GM18502 (cell line): Measurements from ENCODE around the gene PLCE1.

ENCODE experiments used
- ATAC-seq: cut with Tn5 transposase; IDR thresholded peaks from one replicate; pipeline ENCODE4 v1.9.1; 2021; ENCODE audit warnings: mild to moderate bottlenecking; ENCODE audit not compliant: unreplicated experiment, poor library complexity

Gene PLCE1

GRCh38 chr10:94014304-94014703 lies 20.6 kb downstream of the PLCE1 start:
- ATAC-seq, result no peak

DNA sequence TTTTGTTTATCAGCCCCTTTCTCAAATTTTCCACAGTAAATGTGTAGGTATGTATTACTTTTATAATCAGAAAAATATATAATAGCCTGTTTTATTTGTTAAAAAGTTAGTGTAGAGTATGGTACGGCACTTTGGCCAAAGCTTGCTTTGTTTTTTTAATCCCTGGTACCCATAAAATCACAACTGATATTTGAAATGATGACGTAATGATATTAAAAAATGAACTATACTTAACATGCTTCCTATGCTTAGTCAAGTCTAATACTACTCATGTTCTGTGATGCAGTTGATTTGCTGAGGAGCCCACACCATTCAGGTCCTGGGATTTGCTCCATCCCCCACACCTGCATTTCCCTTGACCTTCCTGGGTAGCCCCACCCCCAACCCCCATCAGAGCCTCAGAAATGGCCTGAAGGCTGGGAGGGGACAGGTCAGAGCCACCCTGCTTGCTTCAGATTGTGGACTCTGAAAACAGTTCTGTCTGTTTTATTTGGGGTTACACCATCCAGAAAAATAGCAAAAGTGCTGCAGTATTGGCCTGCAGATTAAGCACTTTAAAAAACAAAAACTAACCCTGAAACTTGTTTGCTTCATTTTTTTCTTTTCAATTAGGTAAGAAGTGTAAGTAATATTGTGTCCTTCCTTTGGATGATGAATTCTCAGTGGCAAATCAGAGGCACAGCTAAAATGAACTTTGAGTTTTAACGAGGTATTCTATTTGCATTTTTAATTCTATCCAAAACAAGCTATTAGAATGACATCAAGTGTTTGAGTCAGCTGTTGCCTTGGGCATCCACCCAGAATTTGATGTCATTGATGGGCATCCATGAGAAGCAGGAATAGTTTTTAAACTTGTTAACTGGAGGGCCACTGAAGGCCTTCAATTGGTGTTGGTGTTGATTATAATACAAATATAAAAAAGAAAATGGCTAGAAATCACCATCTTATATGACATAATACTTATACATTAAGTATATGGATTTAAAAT lies 23.3 kb downstream of the PLCE1 start:
- no peak for ATAC-seq

DNA sequence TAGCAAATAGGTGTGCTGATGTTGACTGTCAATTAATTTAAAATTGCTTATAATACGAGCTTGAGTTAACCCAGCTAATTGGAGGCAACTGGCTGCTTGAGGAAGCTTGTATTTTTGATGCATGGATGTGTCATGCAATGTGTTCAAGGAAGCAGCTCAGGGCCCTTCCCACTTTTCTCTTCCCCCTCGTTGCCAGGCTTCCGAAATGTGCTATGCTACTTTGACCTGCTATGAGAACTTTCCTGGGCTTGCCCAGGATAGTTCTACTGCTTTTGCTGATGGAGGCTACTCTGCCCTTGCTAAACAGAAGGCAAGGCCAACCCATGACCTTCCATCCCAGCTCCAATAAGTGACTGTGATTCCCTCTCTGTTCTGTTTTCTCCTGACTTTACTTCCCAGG lies 24.4 kb downstream of the PLCE1 start:
- no peak for ATAC-seq

DNA sequence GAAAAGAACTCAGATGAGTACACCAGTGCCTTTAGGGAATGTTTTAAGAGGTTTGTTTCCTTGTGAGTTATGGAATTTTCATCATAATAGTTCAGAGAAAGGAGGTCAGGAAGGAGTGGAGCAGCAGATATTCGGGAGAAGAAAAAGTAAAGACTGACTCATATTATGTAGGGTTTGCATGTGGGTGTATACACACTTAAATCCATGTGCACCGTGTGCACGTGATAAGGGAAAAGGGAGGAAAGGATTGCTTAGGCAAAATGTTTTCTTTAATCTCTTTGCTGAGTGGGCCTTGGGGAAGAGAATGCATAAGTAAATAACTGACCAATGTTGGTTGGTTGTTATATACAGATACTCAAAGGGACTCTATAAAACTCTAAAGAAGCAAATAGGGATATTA lies 30.2 kb downstream of the PLCE1 start:
- no peak for ATAC-seq

DNA sequence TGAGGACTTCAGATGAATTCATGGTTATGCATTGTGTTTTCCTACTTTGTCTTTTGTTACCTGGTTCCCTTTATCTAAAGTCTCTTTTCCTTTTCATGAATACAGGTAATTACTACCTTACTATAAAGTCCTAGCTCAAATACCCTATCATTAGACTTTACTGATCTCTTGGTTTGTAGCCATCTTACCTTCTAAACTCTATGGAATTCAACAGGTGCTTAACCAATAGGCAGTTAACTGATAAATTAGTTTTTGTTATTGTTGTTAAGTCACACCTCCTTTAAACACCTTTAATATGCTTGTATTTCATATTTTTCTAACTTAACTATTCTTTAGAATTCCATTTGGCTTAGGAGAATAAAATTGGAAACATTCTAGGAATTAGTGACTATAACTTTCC lies 30.7 kb downstream of the PLCE1 start:
- no peak for ATAC-seq

- ATAC-seq, result no peak
These were observed 32.1 kb downstream of the PLCE1 start for GRCh38 chr10:94025806-94026205.

DNA sequence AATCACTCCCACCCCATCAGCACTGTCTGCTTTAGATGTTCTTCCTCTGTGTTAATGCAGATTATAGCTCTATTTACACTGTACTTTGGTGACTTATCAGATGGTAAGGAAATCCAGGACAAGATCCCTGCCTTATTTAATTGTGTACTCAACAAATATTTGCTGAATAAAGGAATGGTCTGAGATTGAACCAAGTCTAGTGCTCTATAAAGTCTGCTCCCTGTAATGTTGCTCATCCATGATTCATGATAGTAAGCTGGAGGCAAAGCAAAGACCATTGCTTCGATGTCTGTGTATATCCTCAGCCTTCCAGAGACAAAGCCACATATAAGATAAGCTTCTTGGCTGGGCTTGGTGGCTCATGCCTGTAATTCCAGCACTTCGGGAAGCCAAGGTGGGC lies 33.5 kb downstream of the PLCE1 start:
- ATAC-seq, result no peak

DNA sequence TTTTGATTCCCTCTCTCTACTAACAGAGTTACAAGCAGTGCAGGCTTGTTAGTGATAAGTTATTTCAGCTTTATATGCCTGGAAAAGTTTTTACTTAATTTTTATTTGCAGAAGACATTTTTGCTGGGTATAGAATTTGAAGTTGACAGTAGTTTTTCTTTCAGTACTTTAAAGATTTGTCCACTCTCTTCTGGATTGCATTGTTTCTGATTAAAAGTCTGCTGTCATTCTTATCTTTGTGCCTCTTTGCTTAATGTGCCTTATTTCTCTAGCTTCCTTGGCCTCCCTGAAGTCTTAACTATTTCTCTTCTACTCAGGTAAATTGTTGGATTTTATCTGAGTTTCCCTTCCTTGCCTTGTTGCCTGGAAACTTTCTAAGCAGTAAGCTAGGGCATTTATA lies 36.2 kb downstream of the PLCE1 start:
- no peak for ATAC-seq

DNA sequence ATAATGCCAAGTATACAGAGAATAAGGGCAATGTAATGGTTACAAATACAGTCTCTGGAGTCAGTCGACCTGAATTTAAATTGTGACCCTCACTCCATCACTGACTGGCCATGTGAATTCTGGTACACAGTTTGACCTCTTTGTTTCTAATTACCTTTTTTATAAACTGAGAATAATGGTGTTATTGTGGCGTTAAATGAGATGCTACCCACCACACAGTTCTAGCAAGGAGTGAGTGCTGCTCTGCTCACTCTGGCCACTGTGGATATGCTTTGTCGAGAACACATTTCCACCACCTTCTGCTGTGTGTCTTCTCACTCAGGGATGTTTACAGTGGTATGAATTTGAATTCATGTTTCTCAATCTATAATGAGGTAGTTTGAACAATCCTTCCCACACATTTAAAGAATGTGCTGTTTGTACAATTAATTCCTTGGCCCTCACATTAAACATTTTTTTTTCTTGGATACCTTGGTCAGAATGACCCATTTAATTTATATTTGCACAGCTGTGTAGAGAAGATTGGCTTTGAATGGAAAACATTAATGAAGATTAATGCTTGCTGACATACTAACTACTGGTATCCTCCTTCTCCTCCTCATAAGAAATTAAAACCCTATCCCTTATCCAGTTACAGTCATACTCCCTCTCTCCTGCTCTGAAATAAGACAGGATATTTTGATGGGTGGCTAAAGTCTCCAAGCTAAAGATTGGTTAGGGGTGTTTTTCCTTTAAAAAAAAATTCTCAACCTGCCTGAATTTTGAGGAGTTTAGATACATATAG lies 42.4 kb downstream of the PLCE1 start:
- ATAC-seq, result no peak

DNA sequence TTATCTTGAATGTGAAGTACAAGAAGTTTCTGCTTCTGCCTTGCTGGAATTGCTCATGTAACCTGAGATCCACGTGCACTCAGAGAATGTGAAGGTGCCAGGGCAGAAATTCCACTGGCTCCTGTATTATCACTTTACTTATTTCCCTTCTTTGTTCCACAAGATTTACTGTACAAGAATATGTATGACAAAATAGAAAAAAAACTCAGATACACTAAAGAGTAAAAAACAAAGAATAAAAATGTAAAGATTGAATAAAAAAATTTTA lies 43.0 kb downstream of the PLCE1 start:
- no peak for ATAC-seq

DNA sequence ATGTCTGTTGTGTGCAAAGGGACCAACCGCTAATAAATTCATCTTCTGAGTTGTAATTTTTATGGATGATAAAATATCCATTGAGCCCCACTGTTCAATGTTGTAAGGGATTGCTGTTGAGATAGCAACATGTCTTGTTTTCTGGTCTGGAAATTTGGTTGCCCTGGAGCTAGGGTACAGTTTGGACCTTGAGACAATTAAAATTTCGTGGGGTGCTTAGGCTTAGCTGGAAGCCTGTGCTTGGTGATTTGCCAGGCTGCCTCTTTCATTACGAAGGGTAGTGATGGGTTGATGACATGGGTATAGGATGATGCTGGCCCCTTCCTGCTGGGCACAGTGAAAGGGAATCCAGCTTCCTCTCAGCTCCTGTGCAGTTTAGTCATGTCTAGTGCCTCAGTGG lies 43.6 kb downstream of the PLCE1 start:
- no peak for ATAC-seq

DNA sequence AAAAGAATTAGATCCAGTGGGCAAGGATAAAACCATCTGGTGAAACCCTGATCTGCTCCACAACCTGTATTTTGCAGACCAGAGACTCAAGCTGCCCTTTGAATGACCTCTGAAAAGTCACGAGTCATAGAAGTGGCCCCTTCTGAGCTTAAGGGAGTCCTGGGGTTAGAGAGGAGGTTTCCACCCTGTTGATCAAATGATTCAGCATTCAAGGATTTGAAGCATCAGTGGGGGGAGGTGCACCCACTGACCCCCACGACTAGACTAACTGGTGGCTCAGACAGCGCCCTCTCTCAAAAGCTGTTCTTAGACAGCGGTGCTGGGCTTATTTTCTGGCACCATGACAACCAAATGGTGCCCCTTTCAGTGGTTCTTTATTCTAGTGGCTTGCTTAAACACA lies 44.3 kb downstream of the PLCE1 start:
- ATAC-seq, result no peak

DNA sequence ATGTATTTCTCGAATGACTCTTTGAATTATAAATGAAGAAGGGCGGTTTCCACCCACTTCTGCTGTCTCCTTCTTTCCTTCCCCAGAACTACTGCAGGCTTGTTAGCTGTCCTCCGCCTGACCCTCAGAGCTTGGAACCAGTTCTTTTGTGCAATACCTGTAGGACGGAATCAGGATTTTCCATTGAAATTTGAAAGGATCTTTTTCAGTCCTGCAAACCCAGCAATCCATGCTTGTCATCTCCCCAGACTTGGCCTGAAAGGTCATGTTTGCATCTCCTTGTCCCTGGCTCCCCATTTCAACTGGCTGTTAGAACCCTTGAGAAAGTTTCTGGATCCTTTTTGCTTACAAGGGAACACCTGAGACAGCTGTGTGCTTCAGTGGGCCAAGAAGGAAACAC lies 47.5 kb downstream of the PLCE1 start:
- no peak for ATAC-seq

GRCh38 chr10:94042001-94042833 lies 48.5 kb downstream of the PLCE1 start:
- no peak for ATAC-seq

GRCh38 chr10:94042834-94043175 lies 49.1 kb downstream of the PLCE1 start:
- ATAC-seq, result no peak
